Measurements from ENCODE around the gene CTBP1.

DNA sequence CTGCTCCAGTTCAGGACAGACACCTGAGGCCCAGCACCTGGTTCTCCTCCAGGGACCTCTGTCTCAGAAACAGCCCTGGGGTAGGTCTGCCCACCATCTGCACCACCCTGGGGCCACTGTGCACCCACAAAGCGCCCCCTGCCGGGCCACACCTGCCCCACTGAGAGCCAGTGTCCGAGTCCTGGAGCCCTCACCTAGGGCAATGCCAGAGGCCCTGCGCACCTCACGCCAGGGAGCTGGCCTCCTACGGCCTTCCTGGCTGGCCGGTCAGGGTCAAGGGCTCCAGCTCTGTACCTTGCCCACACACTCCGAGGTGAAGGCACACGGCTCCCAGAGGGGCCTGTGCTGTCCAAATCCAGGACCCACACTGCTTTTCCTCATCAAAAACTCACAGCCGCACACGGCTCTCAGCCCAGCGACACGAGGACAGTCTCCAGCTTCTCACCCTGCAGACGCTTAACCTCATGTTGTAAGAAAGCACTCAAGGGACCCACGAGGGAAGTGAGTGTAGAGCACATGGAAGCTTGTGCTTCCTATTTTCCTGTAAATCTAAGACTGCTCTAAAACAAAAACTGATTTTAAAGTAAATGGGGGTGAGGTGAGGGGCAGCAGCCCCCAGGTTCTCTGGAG is 5.4 kb downstream of the CTBP1 start:
- no peak for TF ChIP-seq POLR2A (IDR thresholded peaks at IDR 0.05)
- TF ChIP-seq EP300 (IDR thresholded peaks at IDR 0.05): no peak
- TF ChIP-seq, protein P1, sequence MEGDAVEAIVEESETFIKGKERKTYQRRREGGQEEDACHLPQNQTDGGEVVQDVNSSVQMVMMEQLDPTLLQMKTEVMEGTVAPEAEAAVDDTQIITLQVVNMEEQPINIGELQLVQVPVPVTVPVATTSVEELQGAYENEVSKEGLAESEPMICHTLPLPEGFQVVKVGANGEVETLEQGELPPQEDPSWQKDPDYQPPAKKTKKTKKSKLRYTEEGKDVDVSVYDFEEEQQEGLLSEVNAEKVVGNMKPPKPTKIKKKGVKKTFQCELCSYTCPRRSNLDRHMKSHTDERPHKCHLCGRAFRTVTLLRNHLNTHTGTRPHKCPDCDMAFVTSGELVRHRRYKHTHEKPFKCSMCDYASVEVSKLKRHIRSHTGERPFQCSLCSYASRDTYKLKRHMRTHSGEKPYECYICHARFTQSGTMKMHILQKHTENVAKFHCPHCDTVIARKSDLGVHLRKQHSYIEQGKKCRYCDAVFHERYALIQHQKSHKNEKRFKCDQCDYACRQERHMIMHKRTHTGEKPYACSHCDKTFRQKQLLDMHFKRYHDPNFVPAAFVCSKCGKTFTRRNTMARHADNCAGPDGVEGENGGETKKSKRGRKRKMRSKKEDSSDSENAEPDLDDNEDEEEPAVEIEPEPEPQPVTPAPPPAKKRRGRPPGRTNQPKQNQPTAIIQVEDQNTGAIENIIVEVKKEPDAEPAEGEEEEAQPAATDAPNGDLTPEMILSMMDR (IDR thresholded peaks at IDR 0.05): no peak
